K562 (cell line): ENCODE results near the gene VPS4B. TPM values are rescaled to one million over a fixed set of nuclear protein-coding genes. Genes with fewer than 3 reads are reported as not detected.
"Not testable (repeated sequence)": the region's sequence is repeated elsewhere in the genome, so short reads cannot be mapped to it uniquely, and the experiment has no call there.

Experiments used
- ATAC-seq: fragments of 200-7000 bp; cut with Tn5 transposase; 3 replicates; pipeline ENCODE4 v1.9.1; 2020; ENCODE audit warnings: moderate library complexity
- BruUV-seq: library from RNA; stranded (reverse); fragments of 400-500 nt; replicated peaks from 2 replicates; lab custom pipeline; 2021; lab: Mats Ljungman, UMichigan
- CTCF ChIA-PET: fragments of 300-600 bp; formaldehyde crosslinking; extraction: SDS; loops from one replicate; lab custom pipeline; 2021; ENCODE audit warnings: low intra/inter-chr PET ratio; lab: Yijun Ruan, JAX
- POLR2A ChIA-PET: fragments of 300-600, 350-650 bp; sonication (Branson Sonifier 250); formaldehyde crosslinking; extraction: SDS; loops from one replicate; lab custom pipeline; 2021; ENCODE audit warnings: antibody characterized with exemption, inconsistent platforms; lab: Yijun Ruan, JAX
- DNase-seq, 4 experiments: peaks; one replicate each; pipeline versions ENCODE4 v3.0.0 to v3.0.0-alpha.2; 2011 to 2018; ENCODE audit warnings: low spot score in 3 of 4, mixed read lengths in 3 of 4; ENCODE audit errors: extremely low read depth in 1 of 4
- FAIRE-seq: peaks from 2 replicates; lab custom pipeline; 2011; peaks lifted over from hg19 to GRCh38; lab: Jason Lieb, UNC
- H2AFZ ChIP-seq: 2 replicates; pipeline ENCODE4 v1.6.0; 2011; ENCODE audit warnings: low read depth, low read length, control low read depth, inconsistent platforms
- H3K27ac ChIP-seq: fragments of 200-600 bp; 3 replicates; pipeline ENCODE4 v1.8.0; 2011; ENCODE audit warnings: low read depth, mild to moderate bottlenecking, control low read depth, inconsistent platforms, low read length, moderate library complexity, mixed read lengths; ENCODE audit errors: extremely low read depth
- H3K27me3 ChIP-seq, 2 experiments: fragments of 300-600 bp in 1 of 2; 2 replicates in 1 of 2; 3 replicates in 1 of 2; pipeline versions ENCODE4 v1.6.0 to v1.8.0; 2011; ENCODE audit warnings: inconsistent platforms in 2 of 2, low read length in 2 of 2, mild to moderate bottlenecking in 1 of 2, mixed read lengths in 1 of 2, moderate library complexity in 1 of 2; ENCODE audit not compliant: control insufficient read depth in 2 of 2, insufficient read depth in 2 of 2
- H3K36me3 ChIP-seq: fragments of 300-600 bp; 3 replicates; pipeline ENCODE4 v1.8.0; 2011; ENCODE audit warnings: mild to moderate bottlenecking, low read length, inconsistent platforms; ENCODE audit not compliant: control insufficient read depth, insufficient read depth
- H3K4me1 ChIP-seq, 2 experiments: fragments of 200-600 bp in 1 of 2; replicated peaks in 1 of 2; 2 replicates in 1 of 2; 3 replicates in 1 of 2; pipeline versions ENCODE4 v1.5.1 to v1.8.0; 2011; ENCODE audit warnings: inconsistent platforms in 2 of 2, low read length in 2 of 2, mild to moderate bottlenecking in 1 of 2, mixed read lengths in 1 of 2, moderate library complexity in 1 of 2; ENCODE audit not compliant: control insufficient read depth in 2 of 2, insufficient read depth in 2 of 2
- H3K4me2 ChIP-seq: 2 replicates; pipeline ENCODE4 v1.6.1; 2011; ENCODE audit warnings: low read length, control low read depth, inconsistent platforms, mixed read lengths; ENCODE audit not compliant: insufficient read depth
- H3K4me3 ChIP-seq: fragments of 200-600 bp; sonication (generic), shearing (Covaris generic); 2 replicates; pipeline ENCODE4 v1.5.1; 2016; ENCODE audit warnings: control low read depth, inconsistent platforms
- H3K79me2 ChIP-seq: fragments of 200-600 bp; 3 replicates; pipeline ENCODE4 v1.8.0; 2011; ENCODE audit warnings: low read length, inconsistent platforms; ENCODE audit not compliant: control insufficient read depth, insufficient read depth
- H3K9ac ChIP-seq, 2 experiments: 2 replicates each; pipeline versions ENCODE4 v1.6.0 to v1.6.1; 2011; ENCODE audit warnings: low read depth in 2 of 2, low read length in 2 of 2, control low read depth in 1 of 2, inconsistent platforms in 1 of 2, mild to moderate bottlenecking in 1 of 2, mixed read lengths in 1 of 2; ENCODE audit not compliant: insufficient read depth in 1 of 2
- H3K9me1 ChIP-seq: one replicate; pipeline ENCODE4 v1.6.0; 2011; ENCODE audit warnings: inconsistent platforms, mild to moderate bottlenecking, low read length, moderate library complexity; ENCODE audit not compliant: control insufficient read depth, insufficient read depth
- H3K9me3 ChIP-seq: replicated peaks from 2 replicates; pipeline ENCODE4 v1.5.1; 2011; ENCODE audit warnings: low read depth, low read length, inconsistent platforms; ENCODE audit not compliant: control insufficient read depth, insufficient read depth
- H4K20me1 ChIP-seq: replicated peaks from 2 replicates; pipeline ENCODE4 v1.6.1; 2011; ENCODE audit warnings: low read length, inconsistent platforms, mixed read lengths; ENCODE audit not compliant: control insufficient read depth, insufficient read depth
- BCOR ChIP-seq: fragments of 450-650 bp; IDR thresholded peaks from 2 replicates; pipeline ENCODE4 v1.6.1; 2016
- ESRRB ChIP-seq: fragments of 250-450 bp; sonication (Bioruptor Pico); IDR thresholded peaks from 2 replicates; pipeline ENCODE4 v1.5.0; 2020; ENCODE audit warnings: mild to moderate bottlenecking, moderate library complexity, borderline replicate concordance
- FUS ChIP-seq: fragments of 200-400 bp; formaldehyde crosslinking; optimal IDR thresholded peaks from 2 replicates; pipeline ENCODE3; 2017; ENCODE audit warnings: low read depth, low read length
- MTA3 ChIP-seq: fragments of 450-650 bp; formaldehyde crosslinking; IDR thresholded peaks from 2 replicates; pipeline ENCODE4 v1.6.1; 2017; ENCODE audit warnings: mild to moderate bottlenecking, borderline replicate concordance
- TAF1 ChIP-seq: IDR thresholded peaks from 2 replicates; pipeline ENCODE4 v1.6.1; 2011; ENCODE audit warnings: mild to moderate bottlenecking, low read length, moderate library complexity; ENCODE audit not compliant: insufficient read depth, control insufficient read depth, severe bottlenecking; ENCODE audit errors: extremely low read depth
- WGBS: fragments of 100-300 bp; shearing (Covaris generic); methylation state at CpG from one replicate; pipeline ENCODE4 v1.1.6; 2016; ENCODE audit warnings: low coverage, mixed read lengths; ENCODE audit not compliant: insufficient coverage; ENCODE audit errors: missing lambda C conversion rate; 5-methylcytosine and 5-hydroxymethylcytosine counted together
- in situ Hi-C: fragments of 300-500 bp; cut with MboI; formaldehyde crosslinking; loops from 4 replicates; pipeline ENCODE4 v1.15.0; 2018; ENCODE audit warnings: inconsistent platforms, mixed read lengths
- intact Hi-C: fragments of 100-400 bp; cut with micrococcal nuclease; formaldehyde crosslinking; loops from 2 replicates; pipeline ENCODE4 v1.14.2; 2022
- polyA plus RNA-seq, 8 experiments: library from polyadenylated mRNA; depleted of rRNA in 4 of 8; stranded (reverse) in 5 of 8; unstranded in 3 of 8; fragments of >200 nt; fragmentation: Nextera tagmentation in 2 of 8; fragmentation: Illumina TruSeq in 1 of 8; extraction: Ambion mirVana in 2 of 8; extraction: Trizol in 1 of 8; gene quantifications; 2 replicates each; pipeline versions ENCODE4 v1.2.1 to v1.2.3, GENCODE V29; 2011 to 2014; ENCODE audit warnings: inconsistent platforms in 1 of 8, missing spikeins in 1 of 8
- total RNA-seq, 7 experiments: library from RNA; depleted of rRNA in 6 of 7; stranded (reverse); fragments of >200 nt in 6 of 7; fragmentation: Illumina TruSeq in 2 of 7; extraction: Trizol in 2 of 7; gene quantifications; 2 replicates each; pipeline versions ENCODE4 v1.2.1 to v1.2.3, GENCODE V29; 2011 to 2021; ENCODE audit warnings: low replicate concordance in 1 of 7
- TF ChIP-seq, protein P1 (sequence below): fragments of 250-450 bp; sonication (Bioruptor Pico); IDR thresholded peaks from 2 replicates; pipeline ENCODE4 v1.9.0; 2021; ENCODE audit warnings: mild to moderate bottlenecking, inconsistent platforms

Gene VPS4B
- total and polyA plus RNA-seq, 9 of the 15 experiments (the other 6 are each of a cell fraction or from before 2014, with no cell fraction given) = 7.3 to 16.4 (median 10.4) TPM

GRCh38 chr18:63363420-63363819 lies 58.9 kb downstream of the VPS4B start:
- Histone ChIP-seq H3K79me2 (peaks cover 18% of the 10 kb centered on the region), H3K36me3 (peaks cover 24% of the 10 kb centered on the region; the same call in 1 of the 3 replicates), H3K4me1 (peaks cover 6 to 12% of the 10 kb centered on the region in 2 experiments; a peak in 3 of 5 replicates)
- WGBS = no CpG with 5 or more reads among the region's 2 CpGs
- CTCF ChIA-PET, DNase-seq, H3K4me3 ChIP-seq, ATAC-seq, H3K9me1 ChIP-seq, intact Hi-C loops, H3K4me2 ChIP-seq, H2AFZ ChIP-seq, H3K9ac ChIP-seq, H4K20me1 ChIP-seq, H3K27me3 ChIP-seq, H3K9me3 ChIP-seq, BruUV-seq, H3K27ac ChIP-seq, in situ Hi-C loops, FAIRE-seq: not testable (repeated sequence)
- POLR2A ChIA-PET = interaction anchor here (0.6 kb wide), 1 partner anchor 864 kb away, joined by 3 read pairs; no protein-coding TSS in a partner anchor

DNA sequence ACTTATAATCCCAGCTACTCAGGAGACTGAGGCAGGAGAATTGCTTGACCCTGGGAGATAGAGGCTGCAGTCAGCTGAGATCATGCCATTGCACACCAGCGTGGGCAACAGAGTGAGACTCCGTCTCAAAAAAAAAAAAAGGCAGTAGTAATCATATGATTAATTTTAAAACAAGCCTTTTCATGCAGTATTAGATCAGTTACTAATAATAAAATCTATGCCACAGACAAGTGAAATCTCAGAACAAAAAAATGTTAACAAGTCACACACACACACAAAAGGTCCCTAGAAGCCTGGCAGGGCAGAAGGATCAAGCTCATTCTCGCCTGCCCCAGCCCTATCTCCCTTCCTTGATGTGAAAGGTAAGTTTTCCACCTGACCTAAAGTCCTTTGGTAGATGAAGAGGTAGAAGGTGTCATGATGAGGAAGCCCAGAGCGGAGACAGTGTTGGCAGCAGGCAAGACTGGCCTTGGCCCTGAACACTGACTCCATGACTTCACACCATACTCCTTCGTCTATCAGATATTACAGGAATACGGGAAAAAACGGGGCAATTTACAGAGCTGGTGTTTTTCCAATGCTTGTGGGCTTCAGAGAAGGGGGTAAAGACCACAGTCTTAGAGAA lies 65.9 kb downstream of the VPS4B start:
- Histone ChIP-seq H2AFZ (no peak overlapping the region), H3K4me3 (no peak overlapping the region), H3K9me1 (no peaks in the 10 kb centered on the region)
- POLR2A ChIA-PET = interaction anchor here (1.0 to 1.2 kb wide), 2 partner anchors 9 to 11 kb away, joined by 4 read pairs; partner anchors contain the start of gene KDSR
- intact Hi-C loops = no loop called here
- TF ChIP-seq, protein P1, sequence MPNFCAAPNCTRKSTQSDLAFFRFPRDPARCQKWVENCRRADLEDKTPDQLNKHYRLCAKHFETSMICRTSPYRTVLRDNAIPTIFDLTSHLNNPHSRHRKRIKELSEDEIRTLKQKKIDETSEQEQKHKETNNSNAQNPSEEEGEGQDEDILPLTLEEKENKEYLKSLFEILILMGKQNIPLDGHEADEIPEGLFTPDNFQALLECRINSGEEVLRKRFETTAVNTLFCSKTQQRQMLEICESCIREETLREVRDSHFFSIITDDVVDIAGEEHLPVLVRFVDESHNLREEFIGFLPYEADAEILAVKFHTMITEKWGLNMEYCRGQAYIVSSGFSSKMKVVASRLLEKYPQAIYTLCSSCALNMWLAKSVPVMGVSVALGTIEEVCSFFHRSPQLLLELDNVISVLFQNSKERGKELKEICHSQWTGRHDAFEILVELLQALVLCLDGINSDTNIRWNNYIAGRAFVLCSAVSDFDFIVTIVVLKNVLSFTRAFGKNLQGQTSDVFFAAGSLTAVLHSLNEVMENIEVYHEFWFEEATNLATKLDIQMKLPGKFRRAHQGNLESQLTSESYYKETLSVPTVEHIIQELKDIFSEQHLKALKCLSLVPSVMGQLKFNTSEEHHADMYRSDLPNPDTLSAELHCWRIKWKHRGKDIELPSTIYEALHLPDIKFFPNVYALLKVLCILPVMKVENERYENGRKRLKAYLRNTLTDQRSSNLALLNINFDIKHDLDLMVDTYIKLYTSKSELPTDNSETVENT (CRISPR knock-in tag) = no peak
- TF ChIP-seq ESRRB (no peak), MTA3 (no peak), BCOR (no peak), FUS (no peak), TAF1 (no peak)
- TF ChIP-seq, all 486 proteins: peak for 0
- BruUV-seq = no TSS peak
- FAIRE-seq = no peak
- no peak for DNase-seq
- H3K36me3 ChIP-seq = peaks cover 41% of the 10 kb centered on the region; the same call in 1 of the 3 replicates
- CTCF ChIA-PET = no interaction called here
- H3K79me2 ChIP-seq = no peaks in the 10 kb centered on the region
- ATAC-seq = no peak
- H4K20me1 ChIP-seq = no peaks in the 10 kb centered on the region
- no peaks in the 10 kb centered on the region for H3K9me3 ChIP-seq
- no peak overlapping the region for H3K4me2 ChIP-seq
- H3K27me3 ChIP-seq = no peaks in the 10 kb centered on the region
- 57% methylated on average over 5 of the region's 7 CpGs for WGBS
- H3K4me1 ChIP-seq = no peaks in the 10 kb centered on the region
- no peak overlapping the region for H3K9ac ChIP-seq
- in situ Hi-C loops = no loop called here
- H3K27ac ChIP-seq = no peak overlapping the region
